Heart left ventricle (tissue), 16 donors: ENCODE measurements around the gene OR5B2. TPM values are rescaled to one million over a fixed set of nuclear protein-coding genes. Genes with fewer than 3 reads are reported as not detected.
A peak's percentile ranks its signal among the peaks of the same experiment; 100 is the strongest.

ENCODE experiments used
- ATAC-seq, 4 donors: fragments of 200-7000 bp; cut with Tn5 transposase; one replicate each; pipeline ENCODE4 v1.9.1; 2020 to 2022; ENCODE audit warnings: moderate library complexity in 4 of 4, mild to moderate bottlenecking in 3 of 4, moderate number of reproducible peaks in 1 of 4
- DNase-seq, 5 donors: peaks; one replicate each; pipeline ENCODE4 v3.0.0-alpha.2; 2020
- H3K27ac ChIP-seq, 12 donors: fragments of 200-600 bp; sonication (generic) in 4 of 12; one replicate each; pipeline versions ENCODE4 v1.5.0 to v1.8.0; 2016 to 2022; ENCODE audit warnings: mild to moderate bottlenecking in 2 of 12
- H3K27me3 ChIP-seq, 9 donors: fragments of 200-600 bp; sonication (generic) in 2 of 9; one replicate each; pipeline versions ENCODE4 v1.5.1 to v1.8.0; 2016 to 2022; ENCODE audit warnings: mild to moderate bottlenecking in 3 of 9
- H3K36me3 ChIP-seq, 9 donors: fragments of 200-600 bp; sonication (generic) in 2 of 9; one replicate each; pipeline versions ENCODE4 v1.5.0 to v1.8.0; 2018 to 2022; ENCODE audit warnings: mild to moderate bottlenecking in 2 of 9
- H3K4me1 ChIP-seq, 12 donors: fragments of 200-600 bp; sonication (generic) in 4 of 12; one replicate each; pipeline versions ENCODE4 v1.5.0 to v1.8.0; 2016 to 2022; ENCODE audit warnings: mild to moderate bottlenecking in 3 of 12
- H3K4me3 ChIP-seq, 12 donors: fragments of 200-600 bp; sonication (generic) in 4 of 12; one replicate each; pipeline versions ENCODE4 v1.5.0 to v1.8.0; 2017 to 2022; ENCODE audit warnings: mild to moderate bottlenecking in 9 of 12, moderate library complexity in 4 of 12
- H3K9me3 ChIP-seq, 12 donors: fragments of 200-600 bp; sonication (generic) in 4 of 12; one replicate each; pipeline versions ENCODE4 v1.5.0 to v1.8.0; 2016 to 2022; ENCODE audit warnings: mild to moderate bottlenecking in 1 of 12
- POLR2A ChIP-seq, 2 donors: fragments of 450-650 bp; IDR thresholded peaks; one replicate each; pipeline ENCODE4 v1.6.1; 2017; ENCODE audit warnings: antibody characterized with exemption in 2 of 2, mild to moderate bottlenecking in 2 of 2, moderate library complexity in 2 of 2
- WGBS, 4 donors: extraction: QIAGEN DNeasy Blood & Tissue Kit in 2 of 4; methylation state at CpG; one replicate each; pipeline versions ENCODE4 v1.1.5 to v1.1.7; 2013 to 2018; 5-methylcytosine and 5-hydroxymethylcytosine counted together
- intact Hi-C, 10 donors: fragments of 100-400 bp; cut with DNase I; formaldehyde crosslinking; loops; one replicate each; pipeline versions ENCODE4 v1.11.1 to v1.14.2; 2022
- polyA plus RNA-seq, 2 donors: library from polyadenylated mRNA; stranded (reverse); fragments of 200-250 nt; gene quantifications; one replicate each; pipeline ENCODE4 v1.2.3, GENCODE V29; 2013
- total RNA-seq, 9 donors: library from RNA; depleted of rRNA in 2 of 9; stranded (reverse); fragments of >200 nt in 2 of 9; fragmentation: NEBNext Ultra II Directional in 3 of 9; extraction: Animal tissue kit (Norgen Biotek cat#: 25700) in 3 of 9; gene quantifications; one replicate each; pipeline versions ENCODE4 v1.1.0 to v1.2.4, GENCODE V29; 2016 to 2023
- TF ChIP-seq, protein P1 (sequence below), 12 donors: fragments of 200-600 bp; sonication (generic) in 4 of 12; IDR thresholded peaks; one replicate each; pipeline versions ENCODE4 v1.5.0 to v1.8.0; 2018 to 2022; ENCODE audit warnings: antibody characterized with exemption in 12 of 12, mild to moderate bottlenecking in 5 of 12
- donor health status: ischemic (EF 13 %, LVEDD 7.1; RV severe dilation, severe dysfunction).
- donor health status: healthy with polysubstance abuse.
- donor health status: DM: no; HTN: yes; CAD: no.
- donor health status: DM: no; HTN: no; CAD: no.
- donor health status: ischemic (EF 25% LVEDD 6.9; RV normal size, moderate dysfunction).
- donor health status: ischemic (EF 25% LVEDD 5.7; RV mildly dilated, moderate dysfunction).
- donor health status: healthy.
- donor health status: DM: yes; HTN: yes; CAD: no.
- donor health status: ischemic (EF 35%, LVEDD 5.7; RV mildly dilated, moderate dysfunction).
- donor health status: nonischemic (EF 11% LVEDD 7.7; RV severe dilation, severe dysfunction).
- donor health status: DM: yes; HTN: yes; CAD: no.
- donor health status: PGD.
- donor health status: ischemic (EF 29% LVEDD 5.4; RV normal size, mild dysfunction).
- donor health status: nonischemic (EF 23%, LVEDD 6.1; RV moderate dilation, normal function).

Gene OR5B2
- total and polyA plus RNA-seq, 11 donors = not detected

DNA sequence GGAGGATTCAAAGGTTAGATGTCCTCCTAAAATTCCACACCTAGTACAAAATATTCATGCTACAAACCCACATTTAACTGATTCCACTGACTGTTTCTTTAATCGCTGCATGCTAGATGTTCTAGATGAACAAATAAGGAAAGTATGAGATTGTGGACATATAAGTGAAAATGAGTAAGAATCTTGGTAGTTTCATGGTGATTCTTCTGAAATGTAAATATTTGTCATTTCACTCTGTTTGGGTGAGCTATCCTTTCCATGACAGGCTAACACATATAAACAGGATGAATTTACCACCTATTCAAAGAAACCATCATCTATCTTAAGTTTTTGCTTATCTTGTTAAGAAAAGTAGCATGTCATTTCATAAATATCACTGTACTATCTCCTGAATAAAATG, 36.0 kb downstream of the OR5B2 start:
- WGBS, 4 donors = 91 to 97% (median 94%) methylated on average over 1 of the region's 1 CpG
- peaks cover 0 to 5% (median 0%) of the 10 kb centered on the region in 12 donors for H3K4me1 ChIP-seq
- no peak for TF ChIP-seq POLR2A (IDR thresholded peaks at IDR 0.05)
- TF ChIP-seq, protein P1, sequence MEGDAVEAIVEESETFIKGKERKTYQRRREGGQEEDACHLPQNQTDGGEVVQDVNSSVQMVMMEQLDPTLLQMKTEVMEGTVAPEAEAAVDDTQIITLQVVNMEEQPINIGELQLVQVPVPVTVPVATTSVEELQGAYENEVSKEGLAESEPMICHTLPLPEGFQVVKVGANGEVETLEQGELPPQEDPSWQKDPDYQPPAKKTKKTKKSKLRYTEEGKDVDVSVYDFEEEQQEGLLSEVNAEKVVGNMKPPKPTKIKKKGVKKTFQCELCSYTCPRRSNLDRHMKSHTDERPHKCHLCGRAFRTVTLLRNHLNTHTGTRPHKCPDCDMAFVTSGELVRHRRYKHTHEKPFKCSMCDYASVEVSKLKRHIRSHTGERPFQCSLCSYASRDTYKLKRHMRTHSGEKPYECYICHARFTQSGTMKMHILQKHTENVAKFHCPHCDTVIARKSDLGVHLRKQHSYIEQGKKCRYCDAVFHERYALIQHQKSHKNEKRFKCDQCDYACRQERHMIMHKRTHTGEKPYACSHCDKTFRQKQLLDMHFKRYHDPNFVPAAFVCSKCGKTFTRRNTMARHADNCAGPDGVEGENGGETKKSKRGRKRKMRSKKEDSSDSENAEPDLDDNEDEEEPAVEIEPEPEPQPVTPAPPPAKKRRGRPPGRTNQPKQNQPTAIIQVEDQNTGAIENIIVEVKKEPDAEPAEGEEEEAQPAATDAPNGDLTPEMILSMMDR (IDR thresholded peaks at IDR 0.05) = no peak
- H3K4me3 ChIP-seq = no peak overlapping the region
- ATAC-seq (no peak), DNase-seq (no peak)
- peaks cover 0 to 12% (median 5%) of the 10 kb centered on the region in 12 donors for H3K9me3 ChIP-seq
- intact Hi-C loops = no loop called here
- no peaks in the 10 kb centered on the region for H3K27me3 ChIP-seq
- H3K27ac ChIP-seq = no peak overlapping the region
- no peaks in the 10 kb centered on the region for H3K36me3 ChIP-seq

DNA sequence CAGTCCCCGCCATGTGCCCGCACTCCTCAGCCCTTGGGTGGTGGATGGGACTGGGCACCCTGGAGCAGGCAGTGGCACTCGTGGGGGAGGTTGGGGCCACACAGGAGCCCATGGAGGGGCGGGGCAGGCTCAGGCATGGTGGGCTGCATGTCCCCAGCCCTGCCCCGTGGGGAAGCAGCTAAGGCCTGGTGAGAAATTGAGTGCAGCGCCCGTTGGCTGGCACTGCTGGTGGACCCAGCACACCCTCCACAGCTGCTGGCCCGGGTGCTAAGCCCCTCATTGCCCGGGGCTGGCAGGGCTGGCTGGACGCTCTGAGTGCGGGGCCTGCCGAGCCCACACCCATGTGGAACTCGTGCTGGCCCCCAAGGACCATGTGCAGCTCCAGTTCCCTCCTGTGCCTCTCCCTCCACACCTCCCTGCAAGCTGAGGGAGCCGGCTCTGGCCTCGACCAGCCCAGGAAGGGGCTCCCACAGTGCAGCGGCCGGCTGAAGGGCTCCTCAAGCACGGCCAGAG, 37.3 kb downstream of the OR5B2 start:
- peaks cover 0 to 12% (median 5%) of the 10 kb centered on the region in 12 donors for H3K9me3 ChIP-seq
- TF ChIP-seq, protein P1 (IDR thresholded peaks at IDR 0.05) = no peak
- no peak for TF ChIP-seq POLR2A (IDR thresholded peaks at IDR 0.05)
- no peak overlapping the region for H3K4me3 ChIP-seq
- DNase-seq = peak in 1 of 5 donors; percentile 37
- H3K4me1 ChIP-seq = peaks cover 0 to 5% (median 0%) of the 10 kb centered on the region in 12 donors
- no peak overlapping the region for H3K27ac ChIP-seq
- no peak for ATAC-seq
- WGBS, 4 donors = 81 to 100% (median 83%) methylated on average over 2 to 18 of the region's 18 CpGs
- H3K27me3 ChIP-seq = no peaks in the 10 kb centered on the region
- no peaks in the 10 kb centered on the region for H3K36me3 ChIP-seq
- intact Hi-C loops = no loop called here

Other genes with a start within 250 kb of the OR5B2 start
- gene OR9Q2, start 239.1 kb downstream of the OR5B2 start, total RNA-seq = not detected
- gene OR9Q2, start 239.1 kb downstream of the OR5B2 start, polyA plus RNA-seq = not detected
- gene OR1S2, start 224.0 kb downstream of the OR5B2 start, total RNA-seq = not detected
- not detected for gene OR1S2, start 224.0 kb downstream of the OR5B2 start, polyA plus RNA-seq
- not detected for gene OR1S1, start 215.4 kb downstream of the OR5B2 start, total RNA-seq
- not detected for gene OR1S1, start 215.4 kb downstream of the OR5B2 start, polyA plus RNA-seq
- gene OR10Q1, start 199.2 kb downstream of the OR5B2 start, total RNA-seq = not detected
- not detected for gene OR10Q1, start 199.2 kb downstream of the OR5B2 start, polyA plus RNA-seq
- gene OR10W1, start 159.9 kb downstream of the OR5B2 start, total RNA-seq = not detected
- not detected for gene OR10W1, start 159.9 kb downstream of the OR5B2 start, polyA plus RNA-seq
- gene OR5B17, start 69.1 kb downstream of the OR5B2 start, total RNA-seq = not detected
- gene OR5B17, start 69.1 kb downstream of the OR5B2 start, polyA plus RNA-seq = not detected
- gene OR5B3, start 21.2 kb downstream of the OR5B2 start, total RNA-seq = not detected
- not detected for gene OR5B3, start 21.2 kb downstream of the OR5B2 start, polyA plus RNA-seq
- gene OR5B12, start 14.1 kb upstream of the OR5B2 start, total RNA-seq = not detected
- not detected for gene OR5B12, start 14.1 kb upstream of the OR5B2 start, polyA plus RNA-seq
- gene OR5B21, start 80.0 kb upstream of the OR5B2 start, total RNA-seq = not detected
- gene OR5B21, start 80.0 kb upstream of the OR5B2 start, polyA plus RNA-seq = not detected
- gene LPXN, start 147.7 kb upstream of the OR5B2 start, total RNA-seq = 10 to 100 TPM in 1 of 9 donors, 1 to 10 TPM in 8; 2.6 to 19.8 (median 4.0) TPM
- gene LPXN, start 147.7 kb upstream of the OR5B2 start, polyA plus RNA-seq = 1 to 10 TPM; 1.8 to 2.8 TPM
- gene ZFP91, start 150.9 kb upstream of the OR5B2 start, total RNA-seq = 10 to 100 TPM; 53.4 to 67.0 (median 60.7) TPM
- 10 to 100 TPM; 11.2 to 41.4 TPM for gene ZFP91, start 150.9 kb upstream of the OR5B2 start, polyA plus RNA-seq
- gene CNTF, start 194.5 kb upstream of the OR5B2 start, total RNA-seq = 1 to 10 TPM in 3 of 9 donors, under 1 TPM in 6; 0.71 to 1.5 (median 0.96) TPM
- gene CNTF, start 194.5 kb upstream of the OR5B2 start, polyA plus RNA-seq = 1 to 10 TPM in 1 of 2 donors, under 1 TPM in 1; 0.19 to 1.0 TPM